Adrenal gland (tissue), 12 donors: ENCODE measurements around the gene SLC35A4. TPM values are rescaled to one million over a fixed set of nuclear protein-coding genes. Genes with fewer than 3 reads are reported as not detected.
"Not testable (repeated sequence)": the region's sequence is repeated elsewhere in the genome, so short reads cannot be mapped to it uniquely, and the experiment has no call there.

ENCODE experiments used
- DNase-seq, 7 donors: peaks; one replicate each; pipeline ENCODE4 v3.0.0-alpha.2; 2019 to 2020
- H3K27ac ChIP-seq, 5 donors: fragments of 200-600 bp; sonication (generic) in 4 of 5; 1 replicate in 3 of 5; 2 replicates in 2 of 5; pipeline versions ENCODE4 v1.5.1 to v1.8.0; 2016 to 2020; ENCODE audit warnings: mild to moderate bottlenecking in 1 of 5
- H3K27me3 ChIP-seq: fragments of 200-600 bp; 2 replicates; pipeline ENCODE4 v1.8.0; 2021
- H3K36me3 ChIP-seq, 2 donors: fragments of 200-600 bp; replicated peaks in 1 of 2; 1 replicate in 1 of 2; 2 replicates in 1 of 2; pipeline versions ENCODE4 v1.5.1 to v1.8.0; 2018 to 2022
- H3K4me1 ChIP-seq, 2 donors: fragments of 200-600 bp; replicated peaks in 1 of 2; 1 replicate in 1 of 2; 2 replicates in 1 of 2; pipeline versions ENCODE4 v1.5.1 to v1.8.0; 2018 to 2021
- H3K4me3 ChIP-seq, 4 donors: fragments of 200-600 bp; sonication (generic) in 3 of 4; one replicate each; pipeline ENCODE4 v1.5.1; 2016 to 2018
- H3K9me3 ChIP-seq, 3 donors: fragments of 200-600 bp; sonication (generic) in 1 of 3; replicated peaks in 1 of 3; 1 replicate in 2 of 3; 2 replicates in 1 of 3; pipeline versions ENCODE4 v1.5.1 to v1.8.0; 2016 to 2021
- CTCF ChIP-seq, 6 experiments: fragments of 450-650 bp in 4 of 6; fragments of 200-600 bp in 2 of 6; sonication (generic) in 1 of 6; IDR thresholded peaks; 1 replicate in 5 of 6; 2 replicates in 1 of 6; pipeline versions ENCODE4 v1.5.1 to v1.8.0; 2016 to 2021; ENCODE audit warnings: antibody characterized with exemption in 6 of 6, mild to moderate bottlenecking in 2 of 6, moderate library complexity in 1 of 6
- POLR2A ChIP-seq, 2 donors: fragments of 450-650 bp; IDR thresholded peaks; one replicate each; pipeline ENCODE4 v1.6.1; 2017; ENCODE audit warnings: antibody characterized with exemption in 2 of 2, mild to moderate bottlenecking in 2 of 2, moderate library complexity in 1 of 2
- WGBS, 4 donors: extraction: QIAGEN DNeasy Blood & Tissue Kit in 2 of 4; methylation state at CpG; one replicate each; pipeline versions ENCODE4 v1.1.5 to v1.1.7; 2013 to 2017; 5-methylcytosine and 5-hydroxymethylcytosine counted together
- intact Hi-C, 2 donors: fragments of 100-400 bp; cut with DNase I; formaldehyde crosslinking; loops; one replicate each; pipeline versions ENCODE4 v1.14.1 to v1.15.0; 2022 to 2023
- polyA plus RNA-seq, 3 donors: library from polyadenylated mRNA; stranded (reverse); fragments of 200-250 nt in 2 of 3; fragments of 350-450 nt in 1 of 3; fragmentation: Illumina TruSeq in 1 of 3; extraction: RNeasy Lipid Tissue Mini Kit (QIAGEN cat#74804) in 1 of 3; gene quantifications; one replicate each; pipeline ENCODE4 v1.2.3, GENCODE V29; 2013 to 2014
- total RNA-seq, 9 donors: library from RNA; depleted of rRNA in 4 of 9; stranded (reverse); fragments of >200 nt in 4 of 9; fragments of 120-200 nt in 1 of 9; fragmentation: NEBNext Ultra II Directional in 1 of 9; extraction: Animal tissue kit (Norgen Biotek cat#: 25700) in 1 of 9; gene quantifications; one replicate each; pipeline versions ENCODE4 v1.1.0 to v1.2.4, GENCODE V29; 2013 to 2023
- donor health status: healthy with polysubstance abuse.
- donor health status: Bipolar disorder and iron deficiency.
- donor health status: DM: yes; HTN: yes; CAD: no.
- donor health status: DM: no; HTN: no; CAD: no.
- donor health status: DM: no; HTN: no; CAD: no.
- donor health status: DM: yes; HTN: yes; CAD: no.

The SLC35A4 gene
- total and polyA plus RNA-seq, 12 donors, result 17.3 to 135 (median 82.2) TPM

- Histone ChIP-seq H3K27ac (peak overlapping the region in 3 of 5 donors; percentile 22 to 71 (median 27)), H3K4me3 (no peak overlapping the region), H3K4me1 (peaks cover 26 to 54% of the 10 kb centered on the region in 2 donors), H3K27me3 (no peaks in the 10 kb centered on the region), H3K36me3 (no peaks in the 10 kb centered on the region), H3K9me3 (no peaks in the 10 kb centered on the region)
- TF ChIP-seq CTCF (IDR thresholded peaks at IDR 0.05), result no peak
- peak in 1 of 2 donors; percentile 21 for TF ChIP-seq POLR2A (IDR thresholded peaks at IDR 0.05)
- WGBS, 4 donors, result 66 to 71% (median 68%) methylated on average over 5 of the region's 5 CpGs
- intact Hi-C loops, result no loop called here
- DNase-seq, result peak in 3 of 7 donors; percentile 30 to 56 (median 54)
These were observed 27.2 kb downstream of the SLC35A4 start for GRCh38 chr5:140591747-140592372.

DNA sequence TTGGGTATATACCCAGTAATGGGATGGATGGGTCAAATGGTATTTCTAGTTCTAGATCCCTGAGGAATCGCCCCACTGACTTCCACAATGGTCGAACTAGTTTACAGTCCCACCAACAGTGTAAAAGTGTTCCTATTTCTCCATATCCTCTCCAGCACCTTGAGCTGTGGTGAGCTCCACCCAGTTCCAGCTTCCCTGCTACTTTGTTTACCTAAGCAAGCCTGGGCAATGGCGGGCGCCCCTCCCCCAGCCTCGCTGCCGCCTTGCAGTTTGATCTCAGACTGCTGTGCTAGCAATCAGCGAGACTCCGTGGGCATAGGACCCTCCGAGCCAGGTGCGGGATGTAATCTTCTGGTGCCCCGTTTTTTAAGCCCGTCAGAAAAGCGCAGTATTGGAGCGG is 28.4 kb downstream of the SLC35A4 start:
- WGBS, 4 donors, result 32 to 50% (median 49%) methylated on average over 7 to 12 of the region's 14 CpGs
- peak in 1 of 7 donors; percentile 14 for DNase-seq
- H3K9me3 ChIP-seq, H3K36me3 ChIP-seq, H3K27ac ChIP-seq, H3K27me3 ChIP-seq, intact Hi-C loops, H3K4me3 ChIP-seq: not testable (repeated sequence)
- peaks cover 29 to 55% of the 10 kb centered on the region in 2 donors for H3K4me1 ChIP-seq

DNA sequence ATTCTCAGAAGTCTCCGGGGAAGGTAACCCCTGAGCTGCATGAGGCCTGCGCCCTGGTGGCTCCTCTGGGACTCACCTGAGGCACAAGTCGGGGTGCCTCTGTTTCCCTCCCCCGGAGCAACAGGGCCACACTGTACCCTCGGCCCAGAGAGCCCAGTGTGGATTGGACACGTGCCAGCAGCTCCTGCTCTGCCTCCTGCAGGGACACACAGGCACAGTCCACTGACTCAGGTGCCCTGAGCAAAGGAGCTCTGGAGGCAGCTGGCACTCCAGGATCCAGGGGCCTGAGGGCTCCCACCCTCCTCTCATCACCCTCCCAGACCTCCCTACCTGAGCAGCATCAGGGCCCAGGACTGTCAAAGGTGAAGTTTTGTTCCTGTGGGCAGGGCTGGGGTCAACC is 29.5 kb downstream of the SLC35A4 start:
- Histone ChIP-seq H3K36me3 (no peaks in the 10 kb centered on the region), H3K4me3 (no peak overlapping the region), H3K4me1 (peaks cover 29 to 44% of the 10 kb centered on the region in 2 donors), H3K27me3 (no peaks in the 10 kb centered on the region), H3K9me3 (no peaks in the 10 kb centered on the region), H3K27ac (peak overlapping the region in 2 of 5 donors; percentile 83 to 92)
- TF ChIP-seq POLR2A (IDR thresholded peaks at IDR 0.05) (no peak), CTCF (IDR thresholded peaks at IDR 0.05) (no peak)
- peak in 1 of 7 donors; percentile 48 for DNase-seq
- 50 to 79% (median 70%) methylated on average over 4 to 6 of the region's 6 CpGs for WGBS, 4 donors
- intact Hi-C loops, result no loop called here

DNA sequence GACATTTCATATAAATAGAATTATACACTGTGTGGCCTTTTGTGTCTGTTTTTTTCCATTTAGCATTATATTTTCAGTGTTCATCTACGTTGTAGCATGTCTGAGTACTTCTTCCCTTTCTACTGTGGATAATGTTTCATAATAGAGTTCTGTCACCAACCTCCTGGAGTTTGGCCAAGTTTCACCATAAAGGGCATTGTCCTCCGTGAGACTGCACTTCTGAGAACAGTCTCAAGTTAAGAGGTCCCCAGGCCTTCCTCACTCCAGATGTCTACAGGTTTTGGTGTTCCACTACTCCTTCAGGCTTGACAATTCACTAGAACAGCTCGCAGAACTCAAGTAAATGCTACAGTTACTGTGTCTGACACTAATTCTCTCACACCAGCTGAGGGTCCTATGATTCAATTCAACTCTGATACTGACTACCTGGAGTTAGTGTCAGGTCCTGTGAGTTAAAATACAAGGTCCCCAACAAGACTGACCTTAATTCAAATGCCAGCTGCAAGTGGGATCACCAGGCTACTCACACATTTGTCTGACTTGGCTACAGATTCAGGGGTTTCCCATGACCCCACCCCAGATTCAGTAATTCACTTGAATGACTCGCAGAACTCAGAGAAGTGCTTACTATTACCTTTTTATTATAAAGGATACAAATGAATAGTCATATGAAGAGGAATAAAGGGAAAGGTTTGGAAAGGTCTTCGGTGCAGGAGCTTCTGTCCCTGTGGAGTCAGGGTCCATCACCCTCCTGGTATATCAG is 31.1 kb downstream of the SLC35A4 start:
- H3K4me3 ChIP-seq, result peak overlapping the region in 1 of 4 donors; percentile 11
- peaks cover 29 to 35% of the 10 kb centered on the region in 2 donors for H3K4me1 ChIP-seq
- H3K27ac ChIP-seq, result peak overlapping the region; percentile 83 to 97 (median 92)
- WGBS, 4 donors, result 54 to 61% (median 60%) methylated on average over 5 of the region's 5 CpGs
- no peaks in the 10 kb centered on the region for H3K27me3 ChIP-seq
- H3K9me3 ChIP-seq, result no peaks in the 10 kb centered on the region
- intact Hi-C loops, result no loop called here
- TF ChIP-seq CTCF (IDR thresholded peaks at IDR 0.05), result no peak
- TF ChIP-seq POLR2A (IDR thresholded peaks at IDR 0.05), result peak; percentile 28 to 70
- no peaks in the 10 kb centered on the region for H3K36me3 ChIP-seq
- peak; percentile 76 to 90 (median 83) for DNase-seq
